NB4 (cell line): Measurements from ENCODE around the gene SLC28A2.

Source experiments
- MYC ChIP-seq: IDR thresholded peaks from 2 replicates; pipeline ENCODE4 v1.6.1; 2011; ENCODE audit warnings: low read depth, low read length
- POLR2A ChIP-seq: IDR thresholded peaks from 2 replicates; pipeline ENCODE4 v1.6.1; 2011; ENCODE audit warnings: mild to moderate bottlenecking; ENCODE audit not compliant: insufficient read length; ENCODE audit errors: extremely low read depth
- TF ChIP-seq, protein P1 (sequence below): IDR thresholded peaks from 2 replicates; pipeline ENCODE4 v1.6.1; 2011; ENCODE audit warnings: low read depth, low read length
- TF ChIP-seq, protein P2 (sequence below): IDR thresholded peaks from one replicate; pipeline ENCODE4 v1.5.1; 2012; ENCODE audit warnings: low read depth, low read length

DNA sequence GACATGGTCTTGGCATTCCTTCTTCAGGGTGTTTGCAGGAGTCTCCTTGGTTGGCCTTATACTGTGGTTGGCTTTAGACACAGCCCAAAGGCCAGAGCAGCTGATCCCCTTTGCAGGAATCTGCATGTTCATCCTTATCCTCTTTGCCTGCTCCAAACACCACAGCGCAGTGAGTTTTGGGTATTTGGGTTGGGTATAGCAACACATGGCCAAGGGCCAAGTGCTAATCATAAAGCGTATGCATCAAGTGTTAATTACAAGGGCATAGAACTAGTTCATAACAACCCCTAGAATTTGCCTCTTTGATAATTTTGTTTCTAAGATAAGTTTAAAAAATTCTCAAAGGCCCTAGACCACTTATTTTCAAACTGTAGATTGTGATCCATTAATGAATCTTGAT lies 11.8 kb downstream of the SLC28A2 start:
- TF ChIP-seq POLR2A (no peak), MYC (no peak)
- TF ChIP-seq, protein P1, sequence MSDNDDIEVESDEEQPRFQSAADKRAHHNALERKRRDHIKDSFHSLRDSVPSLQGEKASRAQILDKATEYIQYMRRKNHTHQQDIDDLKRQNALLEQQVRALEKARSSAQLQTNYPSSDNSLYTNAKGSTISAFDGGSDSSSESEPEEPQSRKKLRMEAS = no peak
- TF ChIP-seq, protein P2, sequence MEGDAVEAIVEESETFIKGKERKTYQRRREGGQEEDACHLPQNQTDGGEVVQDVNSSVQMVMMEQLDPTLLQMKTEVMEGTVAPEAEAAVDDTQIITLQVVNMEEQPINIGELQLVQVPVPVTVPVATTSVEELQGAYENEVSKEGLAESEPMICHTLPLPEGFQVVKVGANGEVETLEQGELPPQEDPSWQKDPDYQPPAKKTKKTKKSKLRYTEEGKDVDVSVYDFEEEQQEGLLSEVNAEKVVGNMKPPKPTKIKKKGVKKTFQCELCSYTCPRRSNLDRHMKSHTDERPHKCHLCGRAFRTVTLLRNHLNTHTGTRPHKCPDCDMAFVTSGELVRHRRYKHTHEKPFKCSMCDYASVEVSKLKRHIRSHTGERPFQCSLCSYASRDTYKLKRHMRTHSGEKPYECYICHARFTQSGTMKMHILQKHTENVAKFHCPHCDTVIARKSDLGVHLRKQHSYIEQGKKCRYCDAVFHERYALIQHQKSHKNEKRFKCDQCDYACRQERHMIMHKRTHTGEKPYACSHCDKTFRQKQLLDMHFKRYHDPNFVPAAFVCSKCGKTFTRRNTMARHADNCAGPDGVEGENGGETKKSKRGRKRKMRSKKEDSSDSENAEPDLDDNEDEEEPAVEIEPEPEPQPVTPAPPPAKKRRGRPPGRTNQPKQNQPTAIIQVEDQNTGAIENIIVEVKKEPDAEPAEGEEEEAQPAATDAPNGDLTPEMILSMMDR = no peak
